Hepatocyte (in vitro differentiated cells): Measurements from ENCODE around the gene CELSR3.

Experiments used
- EZH2 ChIP-seq: fragments of 200-600 bp; sonication (generic); IDR thresholded peaks from 2 replicates; pipeline ENCODE4 v1.6.1; 2016; ENCODE audit warnings: antibody characterized with exemption, mild to moderate bottlenecking, borderline replicate concordance
- EZH2phosphoT487 ChIP-seq: fragments of 200-600 bp; sonication (generic); IDR thresholded peaks from one replicate; pipeline ENCODE4 v1.6.1; 2018; ENCODE audit warnings: antibody characterized with exemption, mild to moderate bottlenecking, low read depth, moderate library complexity; ENCODE audit not compliant: unreplicated experiment, severe bottlenecking
- TF ChIP-seq, protein P1 (sequence below): fragments of 200-600 bp; sonication (generic); IDR thresholded peaks from 2 replicates; pipeline ENCODE4 v1.5.1; 2016; ENCODE audit warnings: antibody characterized with exemption, mild to moderate bottlenecking; ENCODE audit not compliant: poor library complexity

DNA sequence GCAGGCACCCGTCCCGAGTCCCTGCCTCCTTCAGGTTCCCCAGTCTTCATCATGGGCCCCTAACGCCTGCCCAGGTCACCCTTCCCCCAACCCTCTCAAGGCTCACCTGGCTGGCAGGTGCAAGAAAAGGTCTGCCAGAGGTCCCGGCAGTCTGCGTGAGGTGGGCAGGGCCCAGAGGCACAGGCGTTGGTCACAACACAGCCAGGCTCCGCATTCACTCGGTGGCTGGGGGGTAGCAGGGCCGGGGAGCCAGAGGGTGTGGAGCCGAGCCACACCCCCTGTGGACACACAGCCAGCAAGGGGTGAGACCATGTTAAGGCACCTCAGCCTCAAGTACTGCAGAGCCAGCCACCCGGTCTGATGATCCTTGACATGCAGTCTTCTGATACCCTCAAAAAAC lies 10.9 kb downstream of the CELSR3 start:
- TF ChIP-seq, protein P1, sequence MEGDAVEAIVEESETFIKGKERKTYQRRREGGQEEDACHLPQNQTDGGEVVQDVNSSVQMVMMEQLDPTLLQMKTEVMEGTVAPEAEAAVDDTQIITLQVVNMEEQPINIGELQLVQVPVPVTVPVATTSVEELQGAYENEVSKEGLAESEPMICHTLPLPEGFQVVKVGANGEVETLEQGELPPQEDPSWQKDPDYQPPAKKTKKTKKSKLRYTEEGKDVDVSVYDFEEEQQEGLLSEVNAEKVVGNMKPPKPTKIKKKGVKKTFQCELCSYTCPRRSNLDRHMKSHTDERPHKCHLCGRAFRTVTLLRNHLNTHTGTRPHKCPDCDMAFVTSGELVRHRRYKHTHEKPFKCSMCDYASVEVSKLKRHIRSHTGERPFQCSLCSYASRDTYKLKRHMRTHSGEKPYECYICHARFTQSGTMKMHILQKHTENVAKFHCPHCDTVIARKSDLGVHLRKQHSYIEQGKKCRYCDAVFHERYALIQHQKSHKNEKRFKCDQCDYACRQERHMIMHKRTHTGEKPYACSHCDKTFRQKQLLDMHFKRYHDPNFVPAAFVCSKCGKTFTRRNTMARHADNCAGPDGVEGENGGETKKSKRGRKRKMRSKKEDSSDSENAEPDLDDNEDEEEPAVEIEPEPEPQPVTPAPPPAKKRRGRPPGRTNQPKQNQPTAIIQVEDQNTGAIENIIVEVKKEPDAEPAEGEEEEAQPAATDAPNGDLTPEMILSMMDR: no peak
- TF ChIP-seq EZH2 (no peak), EZH2phosphoT487 (no peak)
